Transverse colon (tissue), 4 donors: ENCODE measurements around the gene PDZRN3. TPM values are rescaled to one million over a fixed set of nuclear protein-coding genes. Genes with fewer than 3 reads are reported as not detected.

Source experiments
- DNase-seq: peaks from one replicate; pipeline ENCODE4 v3.0.0-alpha.2; 2019
- H3K27ac ChIP-seq, 4 donors: fragments of 200-600 bp; sonication (generic); 2 replicates each; pipeline ENCODE4 v1.5.1; 2016 to 2018; ENCODE audit warnings: inconsistent platforms in 4 of 4
- H3K27me3 ChIP-seq: fragments of 200-600 bp; sonication (generic); 2 replicates; pipeline ENCODE4 v1.5.1; 2017; ENCODE audit warnings: inconsistent platforms
- H3K36me3 ChIP-seq, 4 donors: fragments of 200-600 bp; sonication (generic); 2 replicates each; pipeline ENCODE4 v1.5.1; 2017 to 2019; ENCODE audit warnings: inconsistent platforms in 4 of 4
- H3K4me1 ChIP-seq, 4 donors: fragments of 200-600 bp; sonication (generic); 2 replicates each; pipeline ENCODE4 v1.5.1; 2017 to 2020; ENCODE audit warnings: inconsistent platforms in 4 of 4
- H3K4me3 ChIP-seq, 4 donors: fragments of 200-600 bp; sonication (generic); 1 replicate in 1 of 4; 2 replicates in 3 of 4; pipeline versions ENCODE4 v1.5.1 to v1.6.1; 2017 to 2019; ENCODE audit warnings: inconsistent platforms in 4 of 4
- H3K9me3 ChIP-seq, 2 donors: fragments of 200-600 bp; sonication (generic); 2 replicates each; pipeline ENCODE4 v1.5.1; 2017 to 2019; ENCODE audit warnings: inconsistent platforms in 2 of 2
- CTCF ChIP-seq, 5 experiments: fragments of 200-600 bp in 3 of 5; fragments of 450-650 bp in 2 of 5; sonication (generic) in 3 of 5; IDR thresholded peaks; 1 replicate in 2 of 5; 2 replicates in 3 of 5; pipeline ENCODE4 v1.5.1; 2016 to 2017; ENCODE audit warnings: antibody characterized with exemption in 5 of 5, inconsistent platforms in 3 of 5, mild to moderate bottlenecking in 2 of 5, moderate library complexity in 1 of 5
- EP300 ChIP-seq: sonication (generic); formaldehyde crosslinking; IDR thresholded peaks from one replicate; pipeline ENCODE4 v1.6.1; 2017; ENCODE audit warnings: antibody characterized with exemption, low read depth
- POLR2A ChIP-seq: fragments of 450-650 bp; IDR thresholded peaks from one replicate; pipeline ENCODE4 v1.6.1; 2016; ENCODE audit warnings: antibody characterized with exemption, mild to moderate bottlenecking, moderate library complexity
- POLR2AphosphoS5 ChIP-seq, 3 donors: sonication (generic); formaldehyde crosslinking; IDR thresholded peaks; one replicate each; pipeline ENCODE4 v1.6.1; 2016; ENCODE audit warnings: antibody characterized with exemption in 3 of 3
- WGBS, 2 donors: methylation state at CpG; one replicate each; pipeline ENCODE4 v1.1.5; 2018; ENCODE audit warnings: low coverage in 1 of 2; 5-methylcytosine and 5-hydroxymethylcytosine counted together
- in situ Hi-C, 4 donors: fragments of 200-750 bp; cut with MboI; loops; one replicate each; pipeline versions ENCODE4 v1.15.0 to v1.15.1; 2017; ENCODE audit warnings: low sequenced_read_pairs in 3 of 4, low pct_ligation_motif_present in 1 of 4, low pct_unique_long_range_greater_than_20kb in 1 of 4
- intact Hi-C: fragments of 100-400 bp; cut with DNase I; formaldehyde crosslinking; loops from one replicate; pipeline ENCODE4 v1.15.1; 2023; ENCODE audit warnings: low total_unique reads
- total RNA-seq, 4 donors: library from RNA; depleted of rRNA; stranded (reverse); fragments of >200 nt; gene quantifications; one replicate each; pipeline ENCODE4 v1.1.0, GENCODE V29; 2016

PDZRN3 gene
- total RNA-seq, 4 donors from 2014 or later, result 31.9 to 191 (median 75.3) TPM

- Histone ChIP-seq H3K9me3 (no peaks in the 10 kb centered on the region), H3K27me3 (no peaks in the 10 kb centered on the region), H3K4me1 (peaks cover 0 to 11% (median 3%) of the 10 kb centered on the region in 4 donors), H3K36me3 (no peaks in the 10 kb centered on the region), H3K27ac (peak overlapping the region; percentile 12 to 60 (median 30)), H3K4me3 (no peak overlapping the region)
- WGBS, 2 donors, result 50 to 59% methylated on average over 2 of the region's 2 CpGs
- intact Hi-C loops (no loop called here), in situ Hi-C loops (no loop called here)
- no peak for DNase-seq
- TF ChIP-seq POLR2AphosphoS5 (IDR thresholded peaks at IDR 0.05) (no peak), EP300 (no peak), POLR2A (no peak), CTCF (IDR thresholded peaks at IDR 0.05) (no peak)
Observed at GRCh38 chr3:73580343-73580742, 44.4 kb downstream of the PDZRN3 start.

GRCh38 chr3:73577704-73578103, 47.0 kb downstream of the PDZRN3 start:
- Histone ChIP-seq H3K27me3 (no peaks in the 10 kb centered on the region), H3K4me1 (peaks cover 0 to 17% (median 4%) of the 10 kb centered on the region in 4 donors), H3K36me3 (no peaks in the 10 kb centered on the region), H3K27ac (no peak overlapping the region), H3K4me3 (no peak overlapping the region), H3K9me3 (no peaks in the 10 kb centered on the region)
- DNase-seq, result no peak
- in situ Hi-C loops (no loop called here), intact Hi-C loops (no loop called here)
- no peak for TF ChIP-seq CTCF (IDR thresholded peaks at IDR 0.05)
- TF ChIP-seq EP300, result no peak
- no peak for TF ChIP-seq POLR2A
- no peak for TF ChIP-seq POLR2AphosphoS5 (IDR thresholded peaks at IDR 0.05)
- WGBS, 2 donors, result 80% methylated on average over 5 of the region's 5 CpGs; no CpG with 5 or more reads in 1 of the 2 donors

- H3K9me3 ChIP-seq, result no peaks in the 10 kb centered on the region
Observed at GRCh38 chr3:73576999-73577461, 47.7 kb downstream of the PDZRN3 start.

GRCh38 chr3:73575953-73576352, 48.8 kb downstream of the PDZRN3 start:
- WGBS, 2 donors, result 86 to 88% methylated on average over 3 of the region's 3 CpGs
- Histone ChIP-seq H3K4me3 (no peak overlapping the region), H3K27me3 (no peaks in the 10 kb centered on the region), H3K4me1 (peaks cover 0 to 32% (median 11%) of the 10 kb centered on the region in 4 donors), H3K9me3 (no peaks in the 10 kb centered on the region), H3K27ac (no peak overlapping the region), H3K36me3 (no peaks in the 10 kb centered on the region)
- DNase-seq, result no peak
- intact Hi-C loops (no loop called here), in situ Hi-C loops (no loop called here)
- TF ChIP-seq CTCF (IDR thresholded peaks at IDR 0.05) (no peak), POLR2A (no peak), POLR2AphosphoS5 (IDR thresholded peaks at IDR 0.05) (no peak), EP300 (no peak)

More at GRCh38 chr3:73576999-73577461, 47.7 kb downstream of the PDZRN3 start:
- no peak overlapping the region for H3K27ac ChIP-seq
- H3K36me3 ChIP-seq, result no peaks in the 10 kb centered on the region
- H3K4me1 ChIP-seq, result peaks cover 0 to 24% (median 6%) of the 10 kb centered on the region in 4 donors
- H3K27me3 ChIP-seq, result no peaks in the 10 kb centered on the region
- in situ Hi-C loops, result no loop called here
- no peak for TF ChIP-seq POLR2AphosphoS5 (IDR thresholded peaks at IDR 0.05)
- no peak for TF ChIP-seq CTCF (IDR thresholded peaks at IDR 0.05)
- TF ChIP-seq EP300, result no peak
- TF ChIP-seq POLR2A, result no peak
- 67 to 74% methylated on average over 4 of the region's 4 CpGs for WGBS, 2 donors
- no peak for DNase-seq
- intact Hi-C loops, result no loop called here
- H3K4me3 ChIP-seq, result no peak overlapping the region
